Measurements from ENCODE around the gene SCFD1.
"Not testable (repeated sequence)": the region's sequence is repeated elsewhere in the genome, so short reads cannot be mapped to it uniquely, and the experiment has no call there.

Gene SCFD1

DNA sequence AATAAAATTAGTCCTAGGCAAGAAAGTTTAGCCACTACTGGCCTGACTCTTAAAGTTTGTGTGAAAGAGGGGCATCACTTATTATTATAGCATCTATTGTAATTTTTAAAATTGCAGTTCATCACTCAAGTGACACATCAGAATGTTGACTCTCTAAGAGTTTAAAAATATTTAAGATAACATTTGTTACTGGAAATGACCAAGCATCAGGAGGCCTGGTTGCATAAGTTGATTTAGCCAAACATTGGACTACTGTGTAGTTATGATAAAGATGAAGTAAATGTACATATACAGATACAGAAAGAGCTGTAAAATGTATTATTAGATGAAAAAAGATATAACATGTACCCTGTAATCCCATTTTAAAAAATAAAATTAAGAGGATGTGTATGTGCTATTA, 47.5 kb downstream of the SCFD1 start:
- peaks cover 11 to 57% (median 35%) of the 10 kb centered on the region in 11 experiments for H3K36me3 ChIP-seq
- no peak for TF ChIP-seq Cebpa-rat (IDR thresholded peaks at IDR 0.05)
- H3K4me2 ChIP-seq: no peak overlapping the region
- H3K9me3 ChIP-seq (replicated peaks in 1 of 11): peaks cover 0 to 11% (median 4%) of the 10 kb centered on the region in 11 experiments; a peak in 12 of 22 replicates
- H3K27ac ChIP-seq: no peak overlapping the region
- H3K27me3 ChIP-seq: no peaks in the 10 kb centered on the region
- H3K9ac ChIP-seq: no peak overlapping the region
- no peaks in the 10 kb centered on the region for H3K4me1 ChIP-seq
- H3K4me3 ChIP-seq: no peak overlapping the region
- 0 out of 22 replicates have a peak, but pooled peaks cover 0 to 3% (median 0%) of the 10 kb centered on the region in 11 experiments for H4K20me1 ChIP-seq

DNA sequence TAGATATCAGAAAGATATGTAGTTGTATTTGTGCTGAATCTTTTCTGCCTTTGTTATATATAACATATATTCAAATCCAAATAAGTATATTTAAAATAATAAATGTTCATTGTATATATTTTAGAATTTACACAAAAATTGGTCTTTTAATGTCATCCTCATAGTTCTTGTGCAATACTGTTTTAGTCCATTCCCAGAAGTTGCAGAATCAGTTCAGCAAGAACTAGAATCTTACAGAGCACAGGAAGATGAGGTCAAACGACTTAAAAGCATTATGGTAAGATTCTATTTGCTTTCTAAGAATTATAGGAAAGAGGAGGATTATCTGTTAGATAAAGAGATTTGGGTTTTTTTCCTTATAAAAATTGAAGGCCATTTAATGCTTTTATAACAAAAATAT, 51.0 kb downstream of the SCFD1 start:
- H3K4me2 ChIP-seq: no peak overlapping the region
- TF ChIP-seq Cebpa-rat (IDR thresholded peaks at IDR 0.05): 0 out of 22 replicates have a peak, but pooled peaks of 1 of the 11 experiments have one; percentile 12
- no peaks in the 10 kb centered on the region for H3K4me1 ChIP-seq
- H3K27me3 ChIP-seq: no peaks in the 10 kb centered on the region
- peaks cover 40 to 86% (median 57%) of the 10 kb centered on the region in 11 experiments; a peak in 21 of 22 replicates for H3K36me3 ChIP-seq
- no peaks in the 10 kb centered on the region for H3K9me3 ChIP-seq (replicated peaks in 1 of 11)
- H3K27ac ChIP-seq: no peak overlapping the region
- no peak overlapping the region for H3K4me3 ChIP-seq
- peaks cover 0 to 11% (median 0%) of the 10 kb centered on the region in 11 experiments; a peak in 1 of 22 replicates for H4K20me1 ChIP-seq
- no peak overlapping the region for H3K9ac ChIP-seq

- TF ChIP-seq Cebpa-rat (IDR thresholded peaks at IDR 0.05): no peak
- no peak overlapping the region for H3K4me2 ChIP-seq
- peaks cover 0 to 9% (median 4%) of the 10 kb centered on the region in 11 experiments; a peak in 12 of 22 replicates for H3K9me3 ChIP-seq (replicated peaks in 1 of 11)
- peaks cover 0 to 8% (median 0%) of the 10 kb centered on the region in 11 experiments; a peak in 1 of 22 replicates for H4K20me1 ChIP-seq
- H3K27ac ChIP-seq: no peak overlapping the region
- H3K4me1 ChIP-seq: no peaks in the 10 kb centered on the region
- no peak overlapping the region for H3K9ac ChIP-seq
- H3K27me3 ChIP-seq: no peaks in the 10 kb centered on the region
- no peak overlapping the region for H3K4me3 ChIP-seq
- peaks cover 58 to 97% (median 75%) of the 10 kb centered on the region in 11 experiments for H3K36me3 ChIP-seq
Observed at GRCh38 chr14:30678926-30679431, 56.9 kb downstream of the SCFD1 start.

- Histone ChIP-seq H3K4me1 (no peaks in the 10 kb centered on the region), H3K27ac (no peak overlapping the region), H3K36me3 (peaks cover 55 to 92% (median 70%) of the 10 kb centered on the region in 11 experiments), H3K4me2 (no peak overlapping the region), H3K4me3 (no peak overlapping the region), H3K9ac (no peak overlapping the region), H4K20me1 (peaks cover 0 to 8% (median 0%) of the 10 kb centered on the region in 11 experiments; a peak in 1 of 22 replicates), H3K27me3 (no peaks in the 10 kb centered on the region), H3K9me3 (replicated peaks in 1 of 11) (peaks cover 0 to 14% (median 7%) of the 10 kb centered on the region in 11 experiments; a peak in 13 of 22 replicates)
- no peak for TF ChIP-seq Cebpa-rat (IDR thresholded peaks at IDR 0.05)
Observed at GRCh38 chr14:30680036-30680435, 57.9 kb downstream of the SCFD1 start.

GRCh38 chr14:30680776-30681175, 58.7 kb downstream of the SCFD1 start:
- H3K4me2 ChIP-seq, H3K9ac ChIP-seq, H3K27me3 ChIP-seq, H4K20me1 ChIP-seq, H3K4me1 ChIP-seq, H3K4me3 ChIP-seq, H3K27ac ChIP-seq: not testable (repeated sequence)
- Histone ChIP-seq H3K9me3 (replicated peaks in 1 of 11) (peaks cover 0 to 14% (median 7%) of the 10 kb centered on the region in 11 experiments; a peak in 13 of 22 replicates), H3K36me3 (peaks cover 51 to 84% (median 65%) of the 10 kb centered on the region in 11 experiments)

DNA sequence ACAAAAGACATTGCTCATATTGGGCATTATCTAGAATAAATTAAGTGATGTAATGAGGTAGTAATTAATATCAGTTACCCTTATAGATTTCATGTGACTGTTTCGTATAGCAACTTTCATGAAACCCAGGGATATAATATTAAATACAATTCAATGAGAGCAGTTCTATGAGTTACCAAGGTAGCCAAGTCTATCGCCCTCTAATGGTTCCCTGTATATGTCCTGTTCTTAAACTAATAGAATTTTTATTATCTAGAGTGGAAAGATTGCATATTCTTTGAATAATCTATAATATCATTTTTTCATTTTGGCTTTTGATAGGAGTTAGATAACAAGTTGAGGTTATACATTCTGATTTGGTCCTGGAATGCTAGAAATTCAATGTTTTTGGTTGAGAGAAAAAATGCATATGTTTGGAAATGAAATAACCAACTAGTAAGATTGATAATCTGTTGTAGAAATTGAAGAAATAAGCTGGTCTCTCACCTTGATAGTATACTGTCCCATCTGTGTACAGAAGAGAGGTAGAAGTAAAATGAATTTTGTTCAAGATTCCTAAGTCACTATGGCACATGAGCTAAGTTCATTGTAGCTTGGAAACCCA, 59.7 kb downstream of the SCFD1 start:
- Histone ChIP-seq H3K27ac (no peak overlapping the region), H4K20me1 (peaks cover 0 to 1% (median 0%) of the 10 kb centered on the region in 11 experiments; a peak in 1 of 22 replicates), H3K4me2 (no peak overlapping the region), H3K9ac (no peak overlapping the region), H3K36me3 (peaks cover 42 to 73% (median 57%) of the 10 kb centered on the region in 11 experiments), H3K9me3 (replicated peaks in 1 of 11) (peaks cover 0 to 14% (median 7%) of the 10 kb centered on the region in 11 experiments; a peak in 13 of 22 replicates), H3K27me3 (no peaks in the 10 kb centered on the region), H3K4me3 (no peak overlapping the region), H3K4me1 (no peaks in the 10 kb centered on the region)
- no peak for TF ChIP-seq Cebpa-rat (IDR thresholded peaks at IDR 0.05)

GRCh38 chr14:30690487-30691355, 68.6 kb downstream of the SCFD1 start:
- Histone ChIP-seq H3K4me1 (peaks cover 0 to 13% (median 10%) of the 10 kb centered on the region in 10 experiments; a peak in 14 of 20 replicates), H3K36me3 (peaks cover 12 to 43% (median 16%) of the 10 kb centered on the region in 11 experiments; a peak in 21 of 22 replicates), H3K4me3 (peak overlapping the region; percentile 30 to 58 (median 50); a peak in 19 of 20 replicates), H3K4me2 (peak overlapping the region; percentile 9 to 73 (median 52); a peak in 20 of 22 replicates), H3K9ac (peak overlapping the region in 10 of 11 experiments; percentile 49 to 70 (median 62); a peak in 19 of 22 replicates), H3K27ac (peak overlapping the region; percentile 22 to 72 (median 65); a peak in 19 of 22 replicates)
- H4K20me1 ChIP-seq; H3K9me3 ChIP-seq (replicated peaks in 1 of 11); H3K27me3 ChIP-seq: not testable (repeated sequence)

- H3K27ac ChIP-seq: peak overlapping the region in 4 of 11 experiments; percentile 64 to 72 (median 69); a peak in 2 of 22 replicates
- peaks cover 0 to 13% (median 10%) of the 10 kb centered on the region in 10 experiments; a peak in 14 of 20 replicates for H3K4me1 ChIP-seq
- peaks cover 19 to 55% (median 24%) of the 10 kb centered on the region in 11 experiments for H3K36me3 ChIP-seq
- no peaks in the 10 kb centered on the region for H4K20me1 ChIP-seq
- TF ChIP-seq Cebpa-rat (IDR thresholded peaks at IDR 0.05): no peak
- H3K27me3 ChIP-seq: no peaks in the 10 kb centered on the region
- no peak overlapping the region; a peak in 3 of 22 replicates for H3K9ac ChIP-seq
- peak overlapping the region in 10 of 11 experiments; percentile 9 to 73 (median 54); a peak in 19 of 22 replicates for H3K4me2 ChIP-seq
- no peaks in the 10 kb centered on the region for H3K9me3 ChIP-seq (replicated peaks in 1 of 11)
- H3K4me3 ChIP-seq: peak overlapping the region in 3 of 10 experiments; percentile 49 to 54 (median 50); a peak in 3 of 20 replicates
Observed at GRCh38 chr14:30691751-30692398, 69.8 kb downstream of the SCFD1 start.
